ENCODE data around the gene POFUT2.

POFUT2 gene

GRCh38 chr21:45287438-45288391 lies at the start of gene POFUT2:
TSS of gene POFUT2 (minus strand) at chr21:45287895. CDS start at chr21:45287871, 24 bp downstream.
- peak; percentile 99 for DNase-seq (ENCODE audit: low read depth)

- DNase-seq (ENCODE audit: low read depth): no peak
Observed at GRCh38 chr21:45336870-45337269, 49.2 kb upstream of the POFUT2 start.

- DNase-seq (ENCODE audit: low read depth): no peak
Observed at GRCh38 chr21:45336535-45336810, 48.8 kb upstream of the POFUT2 start.

- DNase-seq (ENCODE audit: low read depth): no peak
Observed at GRCh38 chr21:45335761-45336534, 48.3 kb upstream of the POFUT2 start.

- no peak for DNase-seq (ENCODE audit: low read depth)
Observed at GRCh38 chr21:45335151-45335760, 47.6 kb upstream of the POFUT2 start.

- no peak for DNase-seq (ENCODE audit: low read depth)
Observed at GRCh38 chr21:45334591-45335081, 46.9 kb upstream of the POFUT2 start.

- no peak for DNase-seq (ENCODE audit: low read depth)
Observed at GRCh38 chr21:45334134-45334533, 46.4 kb upstream of the POFUT2 start.

GRCh38 chr21:45333583-45334121 lies 46.0 kb upstream of the POFUT2 start:
- DNase-seq (ENCODE audit: low read depth): no peak

- no peak for DNase-seq (ENCODE audit: low read depth)
Observed at GRCh38 chr21:45332981-45333582, 45.4 kb upstream of the POFUT2 start.

GRCh38 chr21:45332415-45332814 lies 44.7 kb upstream of the POFUT2 start:
- DNase-seq (ENCODE audit: low read depth): no peak

GRCh38 chr21:45331531-45332147 lies 43.9 kb upstream of the POFUT2 start:
- no peak for DNase-seq (ENCODE audit: low read depth)

- DNase-seq (ENCODE audit: low read depth): no peak
Observed at GRCh38 chr21:45330851-45331261, 43.2 kb upstream of the POFUT2 start.

- DNase-seq (ENCODE audit: low read depth): no peak
Observed at GRCh38 chr21:45330075-45330781, 42.5 kb upstream of the POFUT2 start.

- no peak for DNase-seq (ENCODE audit: low read depth)
Observed at GRCh38 chr21:45329261-45330074, 41.8 kb upstream of the POFUT2 start.

GRCh38 chr21:45328198-45329091 lies 40.8 kb upstream of the POFUT2 start:
- no peak for DNase-seq (ENCODE audit: low read depth)

- DNase-seq (ENCODE audit: low read depth): no peak
Observed at GRCh38 chr21:45327441-45328197, 39.9 kb upstream of the POFUT2 start.

- no peak for DNase-seq (ENCODE audit: low read depth)
Observed at GRCh38 chr21:45326891-45327440, 39.3 kb upstream of the POFUT2 start.
